Astrocyte (in vitro differentiated cells and primary cell): ENCODE data around the gene MSRB3. TPM values are rescaled to one million over a fixed set of nuclear protein-coding genes. Genes with fewer than 3 reads are reported as not detected.
A peak's percentile ranks its signal among the peaks of the same experiment; 100 is the strongest.

Source experiments
- DNase-seq: peaks from one replicate; pipeline ENCODE4 v3.0.0-alpha.2; 2010; ENCODE audit warnings: low read depth
- FAIRE-seq: peaks from 2 replicates; lab custom pipeline; 2011; peaks lifted over from hg19 to GRCh38; lab: Jason Lieb, UNC
- H2AFZ ChIP-seq: 2 replicates; pipeline ENCODE4 v1.6.0; 2012; ENCODE audit warnings: low read depth, low read length, inconsistent platforms
- H3K27ac ChIP-seq: 2 replicates; pipeline ENCODE4 v1.5.1; 2011; ENCODE audit warnings: low read depth, low read length, inconsistent platforms
- H3K27me3 ChIP-seq: 2 replicates; pipeline ENCODE4 v1.6.0; 2011; ENCODE audit warnings: low read length, inconsistent platforms; ENCODE audit not compliant: insufficient read depth
- H3K36me3 ChIP-seq: 2 replicates; pipeline ENCODE4 v1.5.1; 2011; ENCODE audit warnings: low read length, inconsistent platforms; ENCODE audit not compliant: insufficient read depth
- H3K4me1 ChIP-seq: 2 replicates; pipeline ENCODE4 v1.5.1; 2011; ENCODE audit warnings: low read length, inconsistent platforms; ENCODE audit not compliant: insufficient read depth
- H3K4me2 ChIP-seq: 2 replicates; pipeline ENCODE4 v1.6.0; 2012; ENCODE audit warnings: low read length, inconsistent platforms
- H3K4me3 ChIP-seq: 2 replicates; pipeline ENCODE4 v1.5.1; 2011; ENCODE audit warnings: low read depth, mild to moderate bottlenecking, low read length, inconsistent platforms; ENCODE audit not compliant: insufficient read depth
- H3K79me2 ChIP-seq: 2 replicates; pipeline ENCODE4 v1.6.0; 2012; ENCODE audit warnings: mild to moderate bottlenecking, low read length, inconsistent platforms; ENCODE audit not compliant: insufficient read depth
- H3K9ac ChIP-seq: 2 replicates; pipeline ENCODE4 v1.6.0; 2012; ENCODE audit warnings: mild to moderate bottlenecking, low read length, inconsistent platforms
- H3K9me3 ChIP-seq: 2 replicates; pipeline ENCODE4 v1.5.1; 2012; ENCODE audit warnings: low read depth, mild to moderate bottlenecking, low read length, inconsistent platforms; ENCODE audit not compliant: insufficient read depth
- H4K20me1 ChIP-seq: 2 replicates; pipeline ENCODE4 v1.6.0; 2012; ENCODE audit warnings: low read length, inconsistent platforms; ENCODE audit not compliant: insufficient read depth
- H3K27ac Mint-ChIP-seq: one replicate; pipeline ENCODE4 v1.8.0; 2021; ENCODE audit warnings: mild to moderate bottlenecking, mixed read lengths; ENCODE audit not compliant: unreplicated experiment
- H3K27me3 Mint-ChIP-seq: one replicate; pipeline ENCODE4 v1.8.0; 2021; ENCODE audit warnings: low read depth, mixed read lengths; ENCODE audit not compliant: unreplicated experiment
- H3K36me3 Mint-ChIP-seq: one replicate; pipeline ENCODE4 v1.8.0; 2021; ENCODE audit warnings: low read depth, mixed read lengths; ENCODE audit not compliant: unreplicated experiment
- H3K4me1 Mint-ChIP-seq: one replicate; pipeline ENCODE4 v1.8.0; 2021; ENCODE audit warnings: low read depth, mixed read lengths; ENCODE audit not compliant: unreplicated experiment
- H3K4me3 Mint-ChIP-seq: one replicate; pipeline ENCODE4 v1.8.0; 2021; ENCODE audit warnings: mild to moderate bottlenecking, moderate library complexity, mixed read lengths; ENCODE audit not compliant: unreplicated experiment
- H3K9me3 Mint-ChIP-seq: one replicate; pipeline ENCODE4 v1.8.0; 2021; ENCODE audit warnings: mild to moderate bottlenecking, mixed read lengths; ENCODE audit not compliant: unreplicated experiment
- CTCF ChIP-seq: IDR thresholded peaks from 2 replicates; pipeline ENCODE4 v1.5.1; 2011; ENCODE audit warnings: low read depth, mild to moderate bottlenecking, inconsistent platforms, low read length, moderate library complexity; ENCODE audit not compliant: insufficient read depth
- EZH2 ChIP-seq: IDR thresholded peaks from 2 replicates; pipeline ENCODE4 v1.6.1; 2012; ENCODE audit warnings: mild to moderate bottlenecking, low read length, inconsistent platforms; ENCODE audit not compliant: insufficient read depth
- total RNA-seq: library from RNA; stranded (reverse); gene quantifications from 2 replicates; pipeline ENCODE4 v1.2.1, GENCODE V29; 2021

MSRB3 gene
- total RNA-seq, 1 donor from 2014 or later: 73.0 TPM

GRCh38 chr12:65508276-65509035, 230.0 kb downstream of the MSRB3 start:
- H2AFZ ChIP-seq: no peak overlapping the region
- no peaks in the 10 kb centered on the region for H3K27me3 ChIP-seq
- H3K9me3 ChIP-seq: no peaks in the 10 kb centered on the region
- no peak overlapping the region for H3K4me3 Mint-ChIP-seq
- no peak overlapping the region for H3K4me3 ChIP-seq
- peaks cover 48% of the 10 kb centered on the region for H3K27me3 Mint-ChIP-seq
- peaks cover 13% of the 10 kb centered on the region for H3K4me1 ChIP-seq
- no peak overlapping the region for H3K27ac Mint-ChIP-seq
- H3K36me3 ChIP-seq: no peaks in the 10 kb centered on the region
- no peaks in the 10 kb centered on the region for H3K79me2 ChIP-seq
- FAIRE-seq (no peak), DNase-seq (no peak)
- H3K36me3 Mint-ChIP-seq: peaks cover 2% of the 10 kb centered on the region
- no peak overlapping the region for H3K9ac ChIP-seq
- H4K20me1 ChIP-seq: no peaks in the 10 kb centered on the region
- H3K27ac ChIP-seq: no peak overlapping the region
- peaks cover 1% of the 10 kb centered on the region for H3K9me3 Mint-ChIP-seq
- TF ChIP-seq EZH2: no peak
- TF ChIP-seq CTCF: no peak
- no peak overlapping the region for H3K4me2 ChIP-seq
- H3K4me1 Mint-ChIP-seq: peaks cover 7% of the 10 kb centered on the region

GRCh38 chr12:65510007-65510406, 231.5 kb downstream of the MSRB3 start:
- Mint-ChIP-seq H3K27ac (no peak overlapping the region), H3K4me3 (no peak overlapping the region), H3K27me3 (peaks cover 55% of the 10 kb centered on the region), H3K36me3 (peaks cover 2% of the 10 kb centered on the region), H3K9me3 (peaks cover 1% of the 10 kb centered on the region), H3K4me1 (peaks cover 7% of the 10 kb centered on the region)
- H3K79me2 ChIP-seq: no peaks in the 10 kb centered on the region
- H3K4me1 ChIP-seq: peaks cover 13% of the 10 kb centered on the region
- no peak overlapping the region for H3K27ac ChIP-seq
- no peaks in the 10 kb centered on the region for H3K36me3 ChIP-seq
- H3K9me3 ChIP-seq: no peaks in the 10 kb centered on the region
- H4K20me1 ChIP-seq: no peaks in the 10 kb centered on the region
- H3K9ac ChIP-seq: no peak overlapping the region
- peak overlapping the region; percentile 15 for H3K4me2 ChIP-seq
- no peak overlapping the region for H3K4me3 ChIP-seq
- no peak overlapping the region for H2AFZ ChIP-seq
- FAIRE-seq (peak; percentile 13), DNase-seq (no peak)
- no peaks in the 10 kb centered on the region for H3K27me3 ChIP-seq
- TF ChIP-seq EZH2 (no peak), CTCF (no peak)

GRCh38 chr12:65510584-65511050, 232.1 kb downstream of the MSRB3 start:
- Mint-ChIP-seq H3K4me1 (peaks cover 7% of the 10 kb centered on the region), H3K9me3 (peaks cover 1% of the 10 kb centered on the region), H3K27ac (peak overlapping the region; percentile 19), H3K4me3 (no peak overlapping the region), H3K27me3 (peaks cover 50% of the 10 kb centered on the region), H3K36me3 (peaks cover 2% of the 10 kb centered on the region)
- Histone ChIP-seq H3K4me1 (peaks cover 13% of the 10 kb centered on the region), H3K27me3 (no peaks in the 10 kb centered on the region), H3K4me3 (no peak overlapping the region), H3K79me2 (no peaks in the 10 kb centered on the region), H3K9ac (peak overlapping the region; percentile 22), H3K4me2 (peak overlapping the region; percentile 56), H3K36me3 (no peaks in the 10 kb centered on the region), H4K20me1 (no peaks in the 10 kb centered on the region), H3K9me3 (no peaks in the 10 kb centered on the region), H3K27ac (no peak overlapping the region), H2AFZ (peak overlapping the region; percentile 54)
- FAIRE-seq: no peak
- TF ChIP-seq CTCF (no peak), EZH2 (no peak)
- DNase-seq: peak; percentile 50
